HFF-Myc (cell line): Measurements from ENCODE around the gene TTLL5.

Experiments
- DNase-seq: peaks from one replicate; pipeline ENCODE4 v3.0.0-alpha.2; 2011; ENCODE audit warnings: low read depth; ENCODE audit errors: extremely low read depth
- H3K4me3 ChIP-seq: replicated peaks from 2 replicates; pipeline ENCODE4 v1.5.1; 2011; ENCODE audit warnings: low read depth, mild to moderate bottlenecking, control low read depth, low read length
- TF ChIP-seq, protein P1 (sequence below): IDR thresholded peaks from 2 replicates; pipeline ENCODE4 v1.5.1; 2012; ENCODE audit warnings: mild to moderate bottlenecking, low read depth, low read length, control low read depth; ENCODE audit errors: missing control alignments

Gene TTLL5

DNA sequence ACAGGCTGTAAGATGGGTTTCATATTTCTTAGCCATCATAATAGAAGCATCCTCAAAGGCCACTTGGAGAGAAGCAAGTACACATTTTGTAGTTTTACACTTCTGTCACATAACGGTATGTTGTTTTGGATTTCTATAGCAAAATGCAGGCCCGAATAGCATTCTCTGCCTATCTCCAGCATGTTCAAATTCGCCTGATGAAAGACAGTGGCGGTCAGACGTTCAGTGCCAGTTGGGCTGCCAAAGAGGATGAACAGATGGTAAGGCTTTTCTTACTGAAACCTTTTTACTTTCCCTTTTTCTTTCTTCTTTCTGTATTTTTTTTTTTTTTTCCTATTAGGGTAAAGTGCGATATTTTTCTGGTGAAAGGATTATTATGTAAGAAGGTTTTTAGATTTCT, 110.5 kb downstream of the TTLL5 start:
- H3K4me3 ChIP-seq = no peak overlapping the region
- no peak for DNase-seq
- TF ChIP-seq, protein P1, sequence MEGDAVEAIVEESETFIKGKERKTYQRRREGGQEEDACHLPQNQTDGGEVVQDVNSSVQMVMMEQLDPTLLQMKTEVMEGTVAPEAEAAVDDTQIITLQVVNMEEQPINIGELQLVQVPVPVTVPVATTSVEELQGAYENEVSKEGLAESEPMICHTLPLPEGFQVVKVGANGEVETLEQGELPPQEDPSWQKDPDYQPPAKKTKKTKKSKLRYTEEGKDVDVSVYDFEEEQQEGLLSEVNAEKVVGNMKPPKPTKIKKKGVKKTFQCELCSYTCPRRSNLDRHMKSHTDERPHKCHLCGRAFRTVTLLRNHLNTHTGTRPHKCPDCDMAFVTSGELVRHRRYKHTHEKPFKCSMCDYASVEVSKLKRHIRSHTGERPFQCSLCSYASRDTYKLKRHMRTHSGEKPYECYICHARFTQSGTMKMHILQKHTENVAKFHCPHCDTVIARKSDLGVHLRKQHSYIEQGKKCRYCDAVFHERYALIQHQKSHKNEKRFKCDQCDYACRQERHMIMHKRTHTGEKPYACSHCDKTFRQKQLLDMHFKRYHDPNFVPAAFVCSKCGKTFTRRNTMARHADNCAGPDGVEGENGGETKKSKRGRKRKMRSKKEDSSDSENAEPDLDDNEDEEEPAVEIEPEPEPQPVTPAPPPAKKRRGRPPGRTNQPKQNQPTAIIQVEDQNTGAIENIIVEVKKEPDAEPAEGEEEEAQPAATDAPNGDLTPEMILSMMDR = no peak

DNA sequence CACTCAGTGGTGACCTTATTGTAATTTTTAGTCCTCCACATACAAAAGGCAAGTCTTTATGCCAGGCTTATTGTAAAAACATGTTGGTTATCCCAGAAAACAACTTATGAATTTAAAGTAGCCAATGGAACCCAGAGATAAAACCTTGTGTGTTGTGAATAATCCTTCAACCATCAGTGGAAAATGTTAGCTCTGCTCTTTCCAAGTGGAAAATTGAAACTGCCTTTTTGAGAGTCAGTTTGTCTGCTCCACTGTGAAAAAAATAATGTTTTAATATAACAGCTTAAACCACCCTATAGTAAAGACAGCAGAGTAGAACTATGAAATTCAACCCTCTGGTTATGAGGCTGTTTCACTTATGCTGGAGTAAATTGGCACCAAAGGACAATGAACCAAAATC, 112.0 kb downstream of the TTLL5 start:
- no peak for DNase-seq
- no peak overlapping the region for H3K4me3 ChIP-seq
- TF ChIP-seq, protein P1 = no peak

DNA sequence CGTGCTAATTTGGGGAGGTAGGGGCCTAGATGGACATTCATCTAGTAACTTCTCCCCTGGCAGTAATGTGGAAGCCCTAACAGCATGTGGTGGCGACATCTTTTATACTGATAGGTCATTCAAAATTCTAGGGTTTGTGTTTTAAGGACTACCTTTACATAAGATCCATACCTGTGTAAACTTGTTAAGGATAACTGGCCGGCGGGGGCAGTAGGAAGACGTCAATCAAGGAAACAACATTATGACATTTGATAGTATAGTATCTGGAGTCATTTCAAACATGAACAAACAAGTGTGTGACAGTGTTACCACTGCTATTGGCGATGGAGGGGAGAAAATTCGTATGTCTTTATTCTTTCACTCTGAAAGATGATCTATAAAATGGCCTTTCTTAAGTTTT, 120.0 kb downstream of the TTLL5 start:
- H3K4me3 ChIP-seq = no peak overlapping the region
- DNase-seq = no peak
- TF ChIP-seq, protein P1 = no peak

DNA sequence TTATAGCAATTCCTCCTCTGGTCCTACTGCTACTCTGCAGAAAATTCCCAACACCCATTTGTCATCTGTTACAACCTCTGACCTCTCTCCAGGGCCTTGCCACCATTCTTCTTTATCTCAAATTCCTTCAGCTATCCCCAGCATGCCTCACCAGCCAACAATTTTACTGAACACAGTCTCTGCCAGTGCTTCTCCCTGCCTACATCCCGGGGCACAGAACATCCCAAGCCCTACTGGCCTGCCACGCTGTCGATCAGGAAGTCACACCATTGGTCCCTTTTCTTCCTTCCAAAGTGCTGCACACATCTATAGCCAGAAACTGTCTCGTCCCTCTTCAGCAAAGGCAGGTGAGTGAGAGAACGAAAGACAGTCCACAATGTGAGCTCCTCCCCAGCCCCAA, 122.1 kb downstream of the TTLL5 start:
- no peak for DNase-seq
- H3K4me3 ChIP-seq = no peak overlapping the region
- TF ChIP-seq, protein P1 = no peak

DNA sequence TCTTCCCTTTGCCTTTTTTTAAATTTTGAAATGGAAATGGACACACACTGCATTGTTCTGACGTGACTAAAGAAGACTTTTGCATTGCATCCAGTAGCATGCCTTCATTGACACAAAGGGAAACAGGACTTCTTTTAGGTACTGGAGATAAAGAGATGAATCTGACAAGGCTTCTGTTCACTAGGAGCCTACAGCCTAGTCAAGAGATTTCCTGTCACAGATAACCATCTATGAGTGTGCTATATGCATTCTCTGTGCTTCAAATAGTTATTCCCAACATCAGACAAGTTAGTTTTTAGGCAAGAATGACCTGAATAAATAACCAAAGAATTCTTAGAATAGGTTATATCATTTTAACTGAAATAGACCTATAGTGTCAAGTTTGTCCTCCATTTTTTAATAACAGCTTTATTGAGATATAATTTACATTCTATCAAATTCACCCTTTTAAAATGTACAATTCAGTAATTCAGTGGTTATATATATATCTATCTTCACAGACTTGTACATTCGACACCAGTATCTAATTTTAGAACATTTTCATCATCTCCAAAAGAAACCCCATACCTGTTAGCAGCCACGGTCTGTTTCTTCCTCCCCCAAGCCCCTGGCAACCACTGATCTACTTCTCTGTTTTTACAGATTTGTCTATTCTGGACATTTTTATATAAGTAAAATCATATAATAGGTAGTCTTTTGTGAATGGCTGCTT, 122.7 kb downstream of the TTLL5 start:
- no peak for DNase-seq
- TF ChIP-seq, protein P1 = no peak
- H3K4me3 ChIP-seq = no peak overlapping the region

DNA sequence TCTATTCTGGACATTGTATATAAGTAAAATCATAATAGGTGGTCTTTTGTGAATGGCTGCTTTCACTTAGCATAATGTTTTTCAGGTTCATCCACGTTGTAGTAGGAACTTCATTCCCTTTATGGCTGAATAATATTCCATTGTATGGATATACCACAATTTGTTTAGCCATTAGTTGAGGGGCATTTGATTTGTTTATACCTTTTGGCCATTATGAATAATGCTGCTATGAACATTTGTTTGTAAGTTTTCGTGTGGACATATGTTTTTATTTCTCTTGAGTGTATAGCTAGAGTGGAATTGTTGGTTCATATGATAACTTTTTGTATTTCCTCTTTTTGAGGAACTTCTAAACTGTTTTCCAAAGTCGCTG, 123.3 kb downstream of the TTLL5 start:
- no peak for DNase-seq
- TF ChIP-seq, protein P1 = no peak
- no peak overlapping the region for H3K4me3 ChIP-seq

DNA sequence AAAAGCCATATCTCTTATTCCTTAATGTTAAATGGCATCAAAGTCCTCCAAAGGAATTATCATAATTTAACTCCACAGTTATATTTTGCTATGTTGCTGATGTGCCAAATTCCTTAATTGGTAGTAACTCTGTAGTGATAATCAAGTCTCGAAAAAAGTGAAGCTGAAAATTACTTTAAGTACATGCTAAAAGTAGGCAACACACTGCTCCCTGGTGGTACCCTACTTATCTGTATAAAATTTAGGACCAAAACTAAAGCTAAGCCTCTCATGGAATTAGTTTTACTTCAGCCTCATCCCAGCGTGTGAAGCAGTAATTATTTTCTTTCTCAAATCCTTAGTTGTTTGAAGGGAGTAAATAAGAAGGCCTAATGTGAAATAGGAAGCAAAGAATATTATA, 132.8 kb downstream of the TTLL5 start:
- no peak for DNase-seq
- TF ChIP-seq, protein P1 = peak; percentile 14
- H3K4me3 ChIP-seq = no peak overlapping the region
